ENCODE measurements around the gene CBFB. TPM values are rescaled to one million over a fixed set of nuclear protein-coding genes. Genes with fewer than 3 reads are reported as not detected.

CBFB gene
- total and polyA plus RNA-seq, 2 of the 13 experiments (the other 11 are each of a cell fraction or from before 2014, with no cell fraction given) = 22.1 to 70.8 TPM

DNA sequence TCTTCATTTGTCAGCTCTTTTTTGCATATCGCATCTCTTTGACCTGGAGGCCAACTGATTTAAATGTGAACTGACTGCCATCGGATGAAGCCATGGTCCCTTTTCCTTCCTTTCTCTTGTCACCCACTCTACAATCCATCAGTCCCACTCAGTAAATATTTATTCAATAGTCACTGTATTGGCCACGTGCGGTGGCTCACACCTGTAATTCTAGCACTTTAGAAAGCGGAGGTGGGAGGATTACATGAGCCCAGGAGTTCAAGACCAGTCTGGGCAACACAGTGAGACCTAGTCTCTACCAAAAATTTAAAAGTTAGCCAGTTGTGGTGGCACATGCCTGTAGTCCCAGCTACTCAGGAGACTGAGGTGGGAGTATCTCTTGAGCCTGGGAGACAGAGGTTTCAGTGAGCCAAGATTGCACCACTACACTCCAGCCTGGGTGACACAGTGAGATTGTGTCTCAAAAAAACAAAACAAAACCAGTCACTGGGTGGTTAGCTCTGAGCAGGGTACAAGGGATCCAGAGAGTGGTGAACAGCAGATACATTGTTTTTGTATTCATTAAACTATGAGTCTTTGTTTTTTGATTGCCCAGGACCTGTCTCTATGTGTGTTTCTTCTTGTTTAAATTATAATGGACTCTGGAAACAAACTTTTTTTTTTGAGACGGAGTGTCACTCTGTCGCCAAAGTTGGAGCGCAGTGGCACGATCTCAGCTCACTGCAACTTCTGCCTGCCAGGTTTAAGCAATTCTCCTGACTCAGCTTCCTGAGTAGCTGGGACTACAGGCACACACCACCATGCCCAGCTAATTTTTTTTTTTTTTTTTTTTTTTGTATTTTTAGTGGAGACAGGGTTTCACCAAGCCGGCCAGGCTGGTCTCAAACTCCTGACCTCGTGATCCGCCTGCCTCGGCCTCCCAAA is 87.7 kb downstream of the CBFB start (continued):
- TF ChIP-seq, protein P1, sequence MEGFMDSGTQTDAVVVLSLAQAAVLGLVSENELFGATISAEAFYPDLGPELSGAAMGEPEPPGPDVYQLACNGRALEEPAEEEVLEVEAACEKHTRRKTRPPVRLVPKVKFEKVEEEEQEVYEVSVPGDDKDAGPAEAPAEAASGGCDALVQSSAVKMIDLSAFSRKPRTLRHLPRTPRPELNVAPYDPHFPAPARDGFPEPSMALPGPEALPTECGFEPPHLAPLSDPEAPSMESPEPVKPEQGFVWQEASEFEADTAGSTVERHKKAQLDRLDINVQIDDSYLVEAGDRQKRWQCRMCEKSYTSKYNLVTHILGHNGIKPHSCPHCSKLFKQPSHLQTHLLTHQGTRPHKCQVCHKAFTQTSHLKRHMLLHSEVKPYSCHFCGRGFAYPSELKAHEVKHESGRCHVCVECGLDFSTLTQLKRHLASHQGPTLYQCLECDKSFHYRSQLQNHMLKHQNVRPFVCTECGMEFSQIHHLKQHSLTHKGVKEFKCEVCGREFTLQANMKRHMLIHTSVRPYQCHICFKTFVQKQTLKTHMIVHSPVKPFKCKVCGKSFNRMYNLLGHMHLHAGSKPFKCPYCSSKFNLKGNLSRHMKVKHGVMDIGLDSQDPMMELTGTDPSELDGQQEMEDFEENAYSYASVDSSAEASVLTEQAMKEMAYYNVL (CRISPR knock-in tag; IDR thresholded peaks at IDR 0.05; ENCODE audit: borderline replicate concordance) = peak; percentile 59; the same call in 1 of the 2 replicates
- TF ChIP-seq SIX1 (CRISPR knock-in tag; IDR thresholded peaks at IDR 0.05; ENCODE audit: borderline replicate concordance) (no peak), ZNF350 (CRISPR knock-in tag; IDR thresholded peaks at IDR 0.05; ENCODE audit: borderline replicate concordance, low read depth) (no peak), FOXP1 (IDR thresholded peaks at IDR 0.05) (no peak), FOXP1 (CRISPR knock-in tag; IDR thresholded peaks at IDR 0.05) (peak; percentile 11; the same call in 1 of the 2 replicates), TEAD3 (CRISPR knock-in tag; optimal IDR thresholded peaks at IDR 0.05; ENCODE audit: borderline replicate concordance) (peak; percentile 18), MXD4 (CRISPR knock-in tag; IDR thresholded peaks at IDR 0.05) (peak; percentile 59; the same call in 1 of the 2 replicates), ZSCAN21 (CRISPR knock-in tag; IDR thresholded peaks at IDR 0.05; ENCODE audit: borderline replicate concordance) (no peak), ZFY (CRISPR knock-in tag; IDR thresholded peaks at IDR 0.05) (0 out of 2 replicates have a peak, but pooled peaks have one; percentile 13), EHMT2 (IDR thresholded peaks at IDR 0.05; ENCODE audit: borderline replicate concordance, low read depth, low read length) (no peak), ZNF484 (CRISPR knock-in tag; IDR thresholded peaks at IDR 0.05; ENCODE audit: borderline replicate concordance, low read depth) (no peak), GATAD2A (CRISPR knock-in tag; IDR thresholded peaks at IDR 0.05) (0 out of 2 replicates have a peak, but pooled peaks have one; percentile 9), RXRB (CRISPR knock-in tag; IDR thresholded peaks at IDR 0.05; ENCODE audit: borderline replicate concordance) (no peak; the same call in 1 of the 2 replicates), ZNF501 (CRISPR knock-in tag; IDR thresholded peaks at IDR 0.05) (peak; percentile 31; the same call in 1 of the 2 replicates), ZNF264 (CRISPR knock-in tag; IDR thresholded peaks at IDR 0.05) (0 out of 2 replicates have a peak, but pooled peaks have one; percentile 31), MED1 (CRISPR knock-in tag; IDR thresholded peaks at IDR 0.05) (0 out of 2 replicates have a peak, but pooled peaks have one; percentile 24), ZNF20 (CRISPR knock-in tag; IDR thresholded peaks at IDR 0.05) (no peak)
- TF ChIP-seq, protein P2, sequence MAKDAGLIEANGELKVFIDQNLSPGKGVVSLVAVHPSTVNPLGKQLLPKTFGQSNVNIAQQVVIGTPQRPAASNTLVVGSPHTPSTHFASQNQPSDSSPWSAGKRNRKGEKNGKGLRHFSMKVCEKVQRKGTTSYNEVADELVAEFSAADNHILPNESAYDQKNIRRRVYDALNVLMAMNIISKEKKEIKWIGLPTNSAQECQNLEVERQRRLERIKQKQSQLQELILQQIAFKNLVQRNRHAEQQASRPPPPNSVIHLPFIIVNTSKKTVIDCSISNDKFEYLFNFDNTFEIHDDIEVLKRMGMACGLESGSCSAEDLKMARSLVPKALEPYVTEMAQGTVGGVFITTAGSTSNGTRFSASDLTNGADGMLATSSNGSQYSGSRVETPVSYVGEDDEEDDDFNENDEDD (CRISPR knock-in tag; IDR thresholded peaks at IDR 0.05; ENCODE audit: borderline replicate concordance) = peak; percentile 46; the same call in 1 of the 2 replicates
- TF ChIP-seq, protein P3, sequence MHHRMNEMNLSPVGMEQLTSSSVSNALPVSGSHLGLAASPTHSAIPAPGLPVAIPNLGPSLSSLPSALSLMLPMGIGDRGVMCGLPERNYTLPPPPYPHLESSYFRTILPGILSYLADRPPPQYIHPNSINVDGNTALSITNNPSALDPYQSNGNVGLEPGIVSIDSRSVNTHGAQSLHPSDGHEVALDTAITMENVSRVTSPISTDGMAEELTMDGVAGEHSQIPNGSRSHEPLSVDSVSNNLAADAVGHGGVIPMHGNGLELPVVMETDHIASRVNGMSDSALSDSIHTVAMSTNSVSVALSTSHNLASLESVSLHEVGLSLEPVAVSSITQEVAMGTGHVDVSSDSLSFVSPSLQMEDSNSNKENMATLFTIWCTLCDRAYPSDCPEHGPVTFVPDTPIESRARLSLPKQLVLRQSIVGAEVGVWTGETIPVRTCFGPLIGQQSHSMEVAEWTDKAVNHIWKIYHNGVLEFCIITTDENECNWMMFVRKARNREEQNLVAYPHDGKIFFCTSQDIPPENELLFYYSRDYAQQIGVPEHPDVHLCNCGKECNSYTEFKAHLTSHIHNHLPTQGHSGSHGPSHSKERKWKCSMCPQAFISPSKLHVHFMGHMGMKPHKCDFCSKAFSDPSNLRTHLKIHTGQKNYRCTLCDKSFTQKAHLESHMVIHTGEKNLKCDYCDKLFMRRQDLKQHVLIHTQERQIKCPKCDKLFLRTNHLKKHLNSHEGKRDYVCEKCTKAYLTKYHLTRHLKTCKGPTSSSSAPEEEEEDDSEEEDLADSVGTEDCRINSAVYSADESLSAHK (CRISPR knock-in tag; IDR thresholded peaks at IDR 0.05; ENCODE audit: borderline replicate concordance) = no peak
- TF ChIP-seq, protein P4, sequence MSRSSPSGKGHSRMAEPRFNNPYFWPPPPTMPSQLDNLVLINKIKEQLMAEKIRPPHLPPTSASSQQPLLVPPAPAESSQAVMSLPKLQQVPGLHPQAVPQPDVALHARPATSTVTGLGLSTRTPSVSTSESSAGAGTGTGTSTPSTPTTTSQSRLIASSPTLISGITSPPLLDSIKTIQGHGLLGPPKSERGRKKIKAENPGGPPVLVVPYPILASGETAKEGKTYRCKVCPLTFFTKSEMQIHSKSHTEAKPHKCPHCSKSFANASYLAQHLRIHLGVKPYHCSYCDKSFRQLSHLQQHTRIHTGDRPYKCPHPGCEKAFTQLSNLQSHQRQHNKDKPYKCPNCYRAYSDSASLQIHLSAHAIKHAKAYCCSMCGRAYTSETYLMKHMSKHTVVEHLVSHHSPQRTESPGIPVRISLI (CRISPR knock-in tag; IDR thresholded peaks at IDR 0.05; ENCODE audit: borderline replicate concordance) = peak; percentile 57; the same call in 1 of the 2 replicates
